Measurements from ENCODE around the gene ACAN.

Gene ACAN

DNA sequence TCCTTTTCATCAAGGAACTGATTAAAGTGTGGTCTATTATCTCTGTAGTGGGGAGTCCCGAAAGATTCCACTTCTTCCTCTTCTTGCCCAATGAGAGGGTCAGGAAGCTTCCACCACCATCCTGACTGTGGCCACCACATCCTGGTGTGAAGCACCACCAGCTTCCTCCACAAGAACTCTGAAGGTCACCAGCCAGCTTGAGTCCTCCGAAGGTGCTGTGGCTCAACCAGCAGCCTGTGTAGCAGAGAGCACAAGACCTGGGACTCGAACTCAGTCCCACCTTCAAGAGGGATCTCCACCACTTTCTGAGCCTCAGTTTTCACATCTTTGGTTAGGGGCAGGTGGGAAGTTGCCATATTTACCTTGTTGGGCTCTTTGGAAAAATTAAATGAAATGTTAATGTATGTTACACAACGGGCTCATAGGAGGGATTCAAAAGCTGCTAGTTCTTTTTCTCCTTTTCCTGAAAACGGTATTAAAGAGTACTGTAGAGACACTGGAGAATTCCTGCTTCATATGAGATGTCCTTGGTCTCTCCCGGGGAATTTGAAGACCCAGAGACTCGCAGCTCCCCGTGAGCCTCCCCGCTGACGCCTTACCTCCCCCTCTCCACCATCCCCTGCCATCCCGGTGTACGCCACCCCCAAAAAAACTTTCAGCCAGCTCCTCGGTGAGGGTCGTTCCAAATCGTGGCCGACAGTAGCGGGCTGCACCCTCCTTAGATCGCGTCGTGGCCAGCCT, 816 bp upstream of the ACAN start:
- DNase-seq, result no peak

DNA sequence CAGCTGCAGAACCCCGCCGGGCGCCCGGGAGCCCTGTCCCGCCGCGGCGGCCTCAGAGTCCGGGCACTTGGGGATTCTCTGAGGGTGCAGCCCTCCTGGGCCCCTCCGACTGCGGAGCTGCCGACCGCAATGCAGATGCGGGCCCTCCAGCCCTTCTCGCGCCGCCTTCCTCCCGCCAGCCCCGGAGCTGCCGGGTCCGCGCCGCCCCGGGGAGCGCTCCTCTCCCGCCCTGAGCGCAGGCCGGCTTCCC, 320 bp upstream of the ACAN start:
- no peak for DNase-seq

- DNase-seq, result no peak
These were observed 648 bp downstream of the ACAN start for GRCh38 chr15:88803920-88804247.

DNA sequence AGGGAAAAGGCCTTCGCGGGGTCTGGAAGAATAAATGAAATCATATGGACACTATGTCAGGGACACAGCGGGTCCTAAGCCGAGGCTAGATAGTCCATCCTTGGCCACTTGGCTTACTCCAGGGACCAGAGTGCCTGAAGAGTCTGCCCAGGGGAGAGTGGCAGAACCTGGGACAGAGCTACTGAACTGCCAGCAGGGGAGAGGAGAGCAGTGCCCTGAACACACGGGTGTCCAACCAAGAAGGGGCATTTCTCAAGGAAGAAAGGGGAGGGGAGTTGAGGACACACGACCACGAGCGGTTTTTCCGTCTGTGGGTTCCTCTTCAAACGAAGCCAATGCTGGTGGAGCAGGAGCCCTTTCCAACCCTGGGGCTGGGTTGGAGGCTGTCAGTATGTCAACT, 1.0 kb downstream of the ACAN start:
- no peak for DNase-seq

DNA sequence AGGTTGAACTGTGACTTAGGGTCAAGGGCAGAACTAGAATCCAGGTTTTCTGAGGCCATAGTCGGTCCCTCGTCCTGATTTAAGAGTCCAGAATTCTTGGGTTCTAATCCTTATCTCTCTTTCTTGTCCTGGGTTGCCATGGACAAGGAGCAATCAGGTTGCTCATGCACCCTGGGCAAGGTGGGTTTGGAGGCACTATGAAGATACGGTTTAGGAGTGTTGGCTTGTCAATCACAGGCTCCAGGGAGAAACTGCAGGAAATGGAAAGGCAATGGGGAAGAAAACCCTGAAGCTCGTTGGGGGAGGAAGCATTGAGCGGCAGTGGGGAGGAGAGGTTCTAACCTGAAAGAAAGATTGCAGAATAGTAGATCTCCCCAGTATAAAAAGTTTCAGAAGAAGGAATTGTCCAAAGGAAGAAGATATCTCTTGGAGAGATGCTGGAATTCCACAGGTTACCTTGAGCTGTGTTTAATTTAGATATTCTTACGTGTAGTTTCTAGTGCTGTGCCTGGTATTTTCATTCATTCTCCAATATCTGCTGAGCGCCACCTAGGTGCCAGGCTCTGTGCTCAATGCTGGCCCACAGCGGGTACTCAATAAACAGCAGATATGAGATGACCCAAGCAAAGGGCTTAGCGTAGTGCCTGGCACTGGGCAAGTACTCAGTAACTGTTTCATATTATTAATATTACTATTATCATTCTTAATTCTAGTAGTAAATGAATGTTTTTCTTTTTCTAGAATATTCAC, 2.0 kb downstream of the ACAN start:
- no peak for DNase-seq

- no peak for DNase-seq
These were observed 7.2 kb downstream of the ACAN start for GRCh38 chr15:88810446-88810845.

GRCh38 chr15:88812133-88812532, 8.9 kb downstream of the ACAN start:
- DNase-seq, result no peak

- DNase-seq, result no peak
These were observed 10.7 kb downstream of the ACAN start for GRCh38 chr15:88813960-88814359.

- no peak for DNase-seq
These were observed 11.2 kb downstream of the ACAN start for GRCh38 chr15:88814393-88814792.

DNA sequence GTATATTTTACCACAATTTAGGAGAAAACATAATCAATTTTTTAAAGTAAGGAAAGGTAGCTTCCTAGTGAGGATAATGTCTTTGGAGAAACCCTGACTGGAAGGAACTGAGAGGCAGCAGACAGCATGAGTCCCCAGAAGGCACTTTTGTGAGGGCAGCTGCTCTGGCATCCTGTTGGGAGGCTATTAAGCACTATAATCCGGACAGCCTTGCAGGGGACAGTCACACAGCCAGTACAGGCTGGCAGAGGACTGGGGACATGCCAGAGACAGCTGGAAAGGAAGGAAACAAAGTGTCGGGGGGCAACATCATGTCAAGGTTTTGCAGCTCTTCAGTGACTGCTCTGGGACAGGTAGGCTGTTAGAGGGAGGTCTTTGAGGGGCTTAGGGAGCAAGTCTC, 15.7 kb downstream of the ACAN start:
- DNase-seq, result no peak

GRCh38 chr15:88821993-88822392, 18.8 kb downstream of the ACAN start:
- DNase-seq, result no peak

DNA sequence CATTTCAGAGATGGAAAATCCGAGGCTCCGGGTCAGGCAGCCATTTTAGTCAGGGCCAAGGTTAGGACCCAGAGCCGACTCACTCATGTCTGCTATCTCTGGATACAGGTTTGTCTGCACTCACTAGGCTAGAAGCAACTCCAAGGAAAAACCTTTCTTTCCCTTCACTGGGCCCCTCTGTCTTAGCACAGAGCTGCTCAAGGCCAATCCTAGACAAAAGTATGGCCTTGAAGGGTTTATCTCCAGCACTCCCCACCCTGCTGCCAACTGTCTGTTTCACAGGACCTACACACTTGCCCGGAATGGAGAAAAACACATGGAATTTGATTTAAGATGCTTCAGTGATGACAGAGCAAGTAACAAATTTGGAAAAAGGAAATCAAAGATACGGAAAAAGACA, 25.6 kb downstream of the ACAN start:
- DNase-seq, result no peak

- no peak for DNase-seq
These were observed 26.8 kb downstream of the ACAN start for GRCh38 chr15:88830016-88830415.

DNA sequence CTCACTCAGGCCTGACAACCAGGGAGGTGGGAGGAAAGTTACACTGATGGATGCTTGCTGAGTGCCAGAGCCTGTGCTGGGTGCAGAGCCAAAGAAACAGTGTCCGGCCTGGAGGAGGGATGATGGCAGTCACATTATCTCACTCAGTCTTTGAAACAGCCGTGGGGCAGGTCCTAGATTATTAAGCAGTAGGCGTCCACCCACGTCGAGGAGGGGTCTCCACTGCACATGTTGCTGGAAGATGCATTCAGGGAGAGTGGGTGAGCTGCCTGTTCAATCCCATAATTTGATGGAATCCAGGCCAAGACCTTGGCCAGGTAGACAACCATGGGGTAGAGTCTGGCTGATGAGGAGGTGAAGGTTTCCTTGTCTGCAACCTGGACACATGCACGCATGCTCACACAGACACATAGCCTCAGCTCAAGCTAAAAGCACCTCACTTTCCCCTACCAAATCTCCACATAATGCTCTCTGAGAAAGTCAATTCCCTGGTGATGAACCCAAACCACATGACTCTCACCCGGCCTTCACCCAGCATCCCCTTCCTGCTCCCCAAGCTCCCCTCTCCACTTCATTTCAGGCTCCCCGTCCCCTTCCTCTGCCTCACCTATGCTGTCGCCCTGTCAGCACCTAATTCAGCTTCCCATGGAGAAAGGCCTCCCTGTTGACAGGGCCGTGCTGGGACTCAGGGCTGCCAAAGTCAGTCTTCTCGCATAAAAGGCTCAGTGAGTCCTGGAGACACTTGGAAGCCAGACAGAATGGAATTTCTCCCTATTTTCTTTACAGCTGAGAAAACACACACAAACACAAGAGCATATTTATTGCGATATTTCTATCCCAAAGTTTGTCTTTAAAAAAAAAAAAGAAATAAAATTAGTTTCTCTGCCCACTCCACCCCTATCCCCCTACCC, 29.8 kb downstream of the ACAN start:
- no peak for DNase-seq

- no peak for DNase-seq
These were observed 30.5 kb downstream of the ACAN start for GRCh38 chr15:88833731-88834100.

- no peak for DNase-seq
These were observed 31.1 kb downstream of the ACAN start for GRCh38 chr15:88834211-88834812.

- no peak for DNase-seq
These were observed 31.9 kb downstream of the ACAN start for GRCh38 chr15:88835119-88835518.

DNA sequence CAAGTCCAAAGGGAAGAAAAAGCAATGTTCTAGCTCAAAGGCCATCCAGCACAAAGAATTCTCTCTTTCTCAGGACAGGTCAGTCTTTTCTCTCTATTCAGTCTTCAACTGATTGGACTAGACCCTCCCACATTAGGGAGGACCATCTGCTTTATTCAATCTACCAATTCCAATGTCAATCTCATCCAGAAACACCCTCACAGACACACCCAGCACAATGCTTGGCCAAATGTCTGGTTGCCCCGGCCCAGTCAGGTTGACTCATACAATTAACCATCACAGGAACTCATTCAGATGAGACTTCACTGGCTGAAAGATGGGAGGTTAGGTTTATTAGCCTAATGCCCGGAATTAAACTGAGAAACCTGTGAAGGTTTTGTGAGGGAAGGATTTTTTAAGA, 32.4 kb downstream of the ACAN start:
- DNase-seq, result no peak

DNA sequence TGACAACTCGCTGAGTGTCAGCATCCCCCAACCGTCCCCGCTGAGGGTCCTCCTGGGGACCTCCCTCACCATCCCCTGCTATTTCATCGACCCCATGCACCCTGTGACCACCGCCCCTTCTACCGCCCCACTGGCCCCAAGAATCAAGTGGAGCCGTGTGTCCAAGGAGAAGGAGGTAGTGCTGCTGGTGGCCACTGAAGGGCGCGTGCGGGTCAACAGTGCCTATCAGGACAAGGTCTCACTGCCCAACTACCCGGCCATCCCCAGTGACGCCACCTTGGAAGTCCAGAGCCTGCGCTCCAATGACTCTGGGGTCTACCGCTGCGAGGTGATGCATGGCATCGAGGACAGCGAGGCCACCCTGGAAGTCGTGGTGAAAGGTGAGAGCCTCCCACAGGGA, 35.4 kb downstream of the ACAN start:
- DNase-seq, result no peak

DNA sequence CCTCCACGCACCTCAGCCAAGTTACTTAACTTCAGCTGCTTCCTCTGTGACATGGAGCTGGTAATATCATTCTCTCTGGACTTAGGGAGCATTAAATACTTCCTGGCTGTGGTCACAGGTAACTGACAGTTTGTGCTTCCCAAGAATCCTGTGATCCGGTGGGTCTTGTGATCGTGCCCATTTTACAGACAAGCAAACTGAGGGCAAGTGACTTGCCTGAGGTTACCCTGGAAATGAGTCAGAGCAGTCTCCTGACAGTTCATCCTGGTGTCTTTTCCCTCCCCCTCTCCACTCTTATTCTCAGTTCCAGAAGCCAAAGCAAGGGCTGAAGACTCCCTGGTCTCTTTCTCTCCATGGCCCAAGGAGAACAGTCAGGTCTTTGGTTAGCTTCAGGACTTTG, 35.9 kb downstream of the ACAN start:
- no peak for DNase-seq

GRCh38 chr15:88839961-88840360, 36.7 kb downstream of the ACAN start:
- no peak for DNase-seq

GRCh38 chr15:88841236-88841635, 38.0 kb downstream of the ACAN start:
- no peak for DNase-seq

GRCh38 chr15:88842156-88842555, 38.9 kb downstream of the ACAN start:
- no peak for DNase-seq

- no peak for DNase-seq
These were observed 40.1 kb downstream of the ACAN start for GRCh38 chr15:88843334-88843733.

Measured in NCI-H187 treated with DMSO at 0.1 percent for 48 hours (cell line).